COLO829 (cell line): Measurements from ENCODE around the gene INSIG2.

ENCODE experiments used
- DNase-seq: peaks from one replicate; pipeline ENCODE4 v3.0.0; 2012; ENCODE audit warnings: low spot score

The INSIG2 gene

DNA sequence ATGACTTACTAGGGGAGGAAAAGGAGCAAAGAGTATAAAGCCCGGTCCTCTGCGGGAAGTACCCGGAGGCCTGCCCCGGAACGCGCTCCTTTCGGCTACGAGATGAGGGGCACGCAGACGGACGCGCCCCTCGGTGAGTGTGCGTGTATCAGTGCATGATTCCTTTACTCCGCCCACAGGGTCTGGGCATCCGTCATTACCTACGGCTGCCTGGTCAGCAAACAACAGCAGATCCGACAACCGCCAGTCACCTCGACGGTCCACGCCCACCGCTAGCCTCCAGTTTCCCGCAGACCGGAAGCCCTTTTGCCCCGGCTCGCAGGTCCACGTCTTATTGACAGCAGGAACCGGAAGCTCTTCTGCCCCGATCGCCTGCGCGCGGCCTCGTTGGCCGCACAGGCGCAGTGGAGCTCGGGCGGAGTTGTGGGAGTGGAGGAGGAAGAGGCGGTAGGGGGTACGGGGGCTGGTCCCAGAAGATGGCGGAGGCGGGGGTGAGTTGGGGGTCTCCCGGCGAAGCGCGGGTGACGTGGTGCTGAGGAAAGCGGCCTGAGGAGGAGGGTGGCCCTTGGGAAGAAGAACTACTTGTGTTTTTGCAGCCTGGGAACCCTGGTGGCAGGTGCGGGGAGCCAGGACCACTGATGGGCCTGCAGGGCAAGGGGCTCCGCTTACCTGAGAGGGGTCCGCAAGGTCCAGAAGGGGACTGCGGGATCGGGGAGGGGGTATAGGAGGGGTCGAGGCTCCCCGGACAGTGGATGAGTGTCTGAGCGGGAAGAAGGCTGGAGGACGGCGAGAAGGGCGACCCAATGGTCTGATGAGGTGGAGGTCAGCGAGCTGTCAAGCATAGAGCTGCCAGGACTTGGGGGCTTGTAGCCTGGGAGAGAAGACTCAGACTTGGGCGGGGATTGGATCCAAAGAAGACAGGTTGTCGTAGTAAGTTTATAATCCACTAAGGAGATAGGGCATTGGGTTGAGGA is at the start of gene INSIG2:
Gene INSIG2 (plus strand): TSS at position 421 of the 974 bp plus-strand sequence. CDS start 8,086 bp downstream, outside the sequence.
- peak; percentile 94 for DNase-seq

DNA sequence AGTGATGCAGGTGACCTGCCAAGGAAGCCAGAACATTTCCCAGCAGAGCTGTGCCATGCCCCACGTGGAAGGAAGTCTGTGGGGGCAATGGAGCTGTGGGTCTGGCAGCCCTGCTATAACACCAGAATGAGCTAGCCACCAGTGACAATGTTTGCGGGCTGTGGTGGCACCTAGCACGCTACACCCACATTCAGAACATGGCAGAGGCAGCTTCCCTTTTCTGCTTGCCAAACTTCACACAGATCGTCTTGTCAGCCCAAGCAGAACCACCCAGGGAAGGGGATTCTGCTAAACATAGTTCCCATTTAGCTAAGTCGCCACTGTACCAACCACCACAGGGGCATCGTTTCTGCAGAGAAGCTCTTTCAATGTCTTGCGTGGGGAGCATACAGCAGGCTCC is 47.4 kb upstream of the INSIG2 start:
- no peak for DNase-seq

DNA sequence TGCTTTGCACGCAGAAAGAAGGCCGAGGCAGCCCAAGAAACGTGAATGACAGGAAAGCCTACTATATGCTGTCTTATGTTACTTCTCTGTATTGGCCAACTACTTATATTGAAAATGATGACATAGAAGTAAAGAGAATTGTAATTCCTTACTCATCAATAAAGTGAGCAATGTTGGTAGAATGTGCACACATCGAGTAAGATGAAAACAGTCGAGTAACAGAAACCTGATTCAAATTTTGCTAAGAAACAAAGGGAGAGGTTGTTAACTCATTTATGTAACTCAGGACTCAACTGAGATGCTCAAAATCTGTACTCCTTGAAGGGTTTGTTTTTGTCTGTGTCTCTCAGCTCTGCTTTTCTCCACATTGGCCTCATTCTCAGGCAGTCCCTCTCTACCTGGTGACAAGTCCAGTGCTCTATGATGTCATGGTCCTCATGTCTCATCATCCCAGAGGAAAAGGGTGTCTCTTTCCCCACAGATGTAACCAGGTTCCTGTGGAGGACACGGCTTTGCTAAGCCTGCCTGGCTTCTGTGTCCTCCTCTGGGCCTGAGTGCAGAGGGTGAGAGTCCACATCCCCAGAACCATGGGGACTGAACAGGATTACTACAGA is 44.1 kb upstream of the INSIG2 start:
- no peak for DNase-seq

DNA sequence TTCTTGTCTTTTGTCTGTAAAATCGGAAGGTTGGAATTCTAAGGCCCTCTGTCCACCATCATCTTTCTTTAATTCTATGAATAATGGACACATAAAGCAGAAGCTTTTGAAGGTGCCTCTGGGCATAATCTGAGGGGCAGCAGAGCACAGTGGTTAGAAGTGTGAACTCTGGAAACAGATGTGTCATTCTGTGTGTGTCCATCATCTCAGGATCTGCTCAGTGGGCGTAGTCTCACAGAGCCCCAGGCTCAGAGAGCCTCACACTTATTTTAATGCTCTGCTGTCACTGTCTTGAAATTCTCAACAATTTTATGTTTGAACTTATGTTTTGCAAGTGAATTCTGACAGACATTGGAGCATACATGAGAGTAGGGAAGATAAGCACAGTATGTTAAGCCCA is 43.4 kb upstream of the INSIG2 start:
- no peak for DNase-seq

DNA sequence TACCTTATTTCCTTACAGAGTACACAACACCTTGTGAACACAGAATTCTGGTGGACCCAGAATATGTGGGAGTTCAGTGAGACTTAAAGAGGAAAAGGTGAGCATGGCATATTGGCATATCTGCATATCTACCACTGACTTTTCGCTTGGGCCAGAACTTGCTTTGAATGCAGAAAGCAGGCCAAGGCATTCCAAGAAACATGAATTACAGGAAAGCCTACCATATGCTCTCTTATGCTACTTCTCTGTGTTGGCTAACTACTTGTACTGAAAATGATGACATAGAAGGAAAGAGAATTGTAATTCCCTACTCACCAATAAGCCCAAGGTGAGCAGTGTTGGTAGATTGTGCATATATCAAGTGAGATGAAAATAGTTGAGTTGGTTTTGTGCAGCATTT is 43.0 kb upstream of the INSIG2 start:
- no peak for DNase-seq

DNA sequence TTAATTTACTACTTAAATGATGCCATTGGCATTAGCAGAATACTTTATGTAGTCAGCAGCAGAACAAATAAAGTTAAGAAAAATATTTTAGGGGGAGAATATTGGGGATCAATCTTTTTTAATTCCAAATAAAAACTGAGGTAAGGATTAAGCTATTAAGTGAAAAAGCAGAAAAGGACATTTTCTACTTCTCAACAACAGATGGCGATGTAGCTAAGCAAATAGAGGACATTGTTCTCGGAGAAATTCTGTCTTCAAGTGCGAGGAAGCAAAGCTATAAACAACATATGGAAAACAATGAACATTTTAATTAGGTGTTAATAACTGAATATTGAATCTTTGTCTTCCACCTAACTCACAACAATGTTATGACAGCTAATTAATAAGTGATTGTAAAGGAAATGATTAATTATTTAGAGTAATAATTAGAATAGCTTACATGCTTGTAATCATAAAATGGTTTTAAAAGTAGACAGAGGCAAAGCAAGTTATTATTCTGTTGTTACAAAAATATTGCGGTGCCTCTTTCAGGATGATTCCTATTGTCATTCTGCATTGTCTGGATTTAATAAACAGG is 41.5 kb upstream of the INSIG2 start:
- DNase-seq = peak; percentile 56

DNA sequence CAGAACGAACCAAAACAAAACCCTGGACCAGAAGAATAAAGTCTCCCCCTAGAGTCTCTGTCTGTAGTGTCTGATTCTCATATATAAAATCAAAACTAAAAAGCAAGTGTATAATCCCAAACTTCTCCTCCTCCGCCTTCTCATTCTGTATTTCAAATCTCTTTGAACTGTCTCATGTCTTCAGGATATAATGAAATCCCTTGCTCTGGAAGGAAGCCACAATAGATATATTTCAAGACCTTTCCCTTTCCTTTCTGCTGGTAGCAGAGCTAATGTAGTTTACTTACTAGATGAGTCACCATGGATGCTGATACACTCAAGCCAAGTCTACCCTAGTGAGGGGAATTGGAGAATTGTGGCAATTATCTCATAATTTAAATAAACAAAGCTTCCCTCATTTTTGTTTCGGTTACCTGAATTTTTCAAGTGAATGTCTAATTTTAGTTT is 40.9 kb upstream of the INSIG2 start:
- peak; percentile 31 for DNase-seq

DNA sequence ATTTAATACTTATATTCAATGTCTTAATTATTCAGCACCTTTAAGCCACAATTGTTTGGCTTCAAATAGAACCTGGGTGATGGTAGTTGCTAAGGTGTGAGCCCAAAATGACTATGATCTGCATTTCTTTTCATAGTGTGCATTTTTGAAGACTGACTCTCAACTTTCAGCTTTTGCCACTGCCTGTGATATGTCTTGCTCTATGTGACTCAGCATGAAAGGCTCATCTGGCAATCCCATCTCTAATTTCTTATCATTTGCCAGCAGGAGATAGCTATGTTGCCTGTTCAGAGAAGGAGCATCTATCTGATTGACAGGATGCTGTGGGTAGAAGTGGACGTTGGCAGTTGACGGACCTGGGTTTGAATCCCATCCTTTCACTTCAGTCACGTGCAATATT is 39.9 kb upstream of the INSIG2 start:
- no peak for DNase-seq

DNA sequence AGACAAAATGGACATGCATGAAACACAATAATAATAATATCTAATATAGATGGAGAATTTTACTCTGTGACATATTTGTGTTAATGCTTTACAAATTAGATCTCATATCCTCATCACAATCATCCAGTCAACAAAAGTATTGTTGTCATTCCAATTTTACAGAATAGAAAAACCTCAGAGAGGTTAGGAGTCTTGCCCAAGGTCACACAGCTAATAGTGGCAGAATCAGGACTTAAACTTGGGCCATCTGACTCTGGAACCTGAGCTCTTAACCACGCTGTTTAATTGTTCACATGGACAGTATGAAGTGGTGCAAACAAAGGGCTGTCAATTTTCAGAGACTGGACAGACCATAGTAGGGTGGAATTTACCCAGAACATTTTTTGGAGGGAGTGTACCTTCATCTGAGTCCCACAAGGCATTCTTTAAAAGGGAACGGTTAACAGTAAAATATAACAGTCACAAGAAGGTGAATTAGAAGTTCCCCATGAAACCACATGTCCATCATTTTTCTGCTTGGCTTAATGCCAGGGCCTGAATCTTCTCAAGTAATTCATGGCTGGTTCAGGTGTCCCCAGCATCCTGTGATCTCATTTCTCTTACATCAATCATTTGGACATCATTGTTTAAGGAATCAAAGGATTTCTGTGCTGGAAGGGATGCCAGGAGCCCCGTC is 39.0 kb upstream of the INSIG2 start:
- no peak for DNase-seq

DNA sequence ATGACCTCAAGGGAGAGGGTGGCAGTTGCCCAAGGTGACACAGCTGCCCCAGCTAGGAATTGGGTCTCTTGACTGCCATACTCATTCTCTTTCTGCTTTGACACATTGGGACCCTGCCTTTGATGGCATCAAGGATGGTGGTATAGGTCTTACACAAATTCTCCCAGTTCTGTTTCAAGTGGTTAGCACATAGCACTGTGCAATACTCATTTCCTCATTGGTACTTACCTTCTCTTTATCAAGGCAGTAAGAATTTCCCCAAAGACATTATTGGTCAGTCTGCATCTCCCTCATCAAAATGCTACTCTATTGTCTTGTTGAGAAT is 38.5 kb upstream of the INSIG2 start:
- DNase-seq = no peak

DNA sequence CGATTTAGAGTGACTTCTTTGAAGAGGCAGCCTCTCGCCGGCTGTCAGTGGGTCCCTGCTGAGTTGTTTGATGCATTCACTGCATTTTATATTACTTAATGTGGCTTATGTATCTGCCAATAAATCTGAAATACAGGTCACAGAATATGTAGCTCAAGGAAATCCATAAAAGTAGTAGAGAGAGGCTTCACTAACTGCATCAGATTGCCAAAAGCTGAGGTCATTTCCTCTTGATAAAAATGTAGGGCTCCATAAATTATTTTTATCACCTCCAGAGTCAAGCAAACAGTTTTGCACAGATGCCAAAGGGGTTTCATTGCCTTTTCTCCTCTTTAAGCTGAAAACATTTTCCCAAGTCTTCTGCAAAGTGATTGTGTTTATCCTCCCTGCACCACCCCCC is 37.9 kb upstream of the INSIG2 start:
- no peak for DNase-seq

DNA sequence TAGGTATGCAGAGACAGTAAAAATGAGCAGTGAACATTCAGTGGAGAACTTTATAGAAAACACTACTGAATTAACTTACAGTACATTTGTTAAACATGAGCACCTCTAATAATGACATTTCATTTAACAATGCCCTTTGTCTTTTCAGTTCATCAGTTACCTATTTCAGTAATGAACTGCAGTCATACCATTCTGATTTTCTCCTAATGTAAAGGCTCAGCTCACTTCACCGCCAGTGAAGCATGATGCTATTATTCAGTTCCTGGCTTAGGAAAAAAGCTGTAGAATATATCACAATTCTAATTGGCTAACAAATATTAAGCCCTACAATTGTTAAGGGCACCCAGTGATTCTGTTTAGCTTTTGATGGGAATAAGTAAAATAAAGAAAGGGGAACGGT is 37.3 kb upstream of the INSIG2 start:
- DNase-seq = no peak

DNA sequence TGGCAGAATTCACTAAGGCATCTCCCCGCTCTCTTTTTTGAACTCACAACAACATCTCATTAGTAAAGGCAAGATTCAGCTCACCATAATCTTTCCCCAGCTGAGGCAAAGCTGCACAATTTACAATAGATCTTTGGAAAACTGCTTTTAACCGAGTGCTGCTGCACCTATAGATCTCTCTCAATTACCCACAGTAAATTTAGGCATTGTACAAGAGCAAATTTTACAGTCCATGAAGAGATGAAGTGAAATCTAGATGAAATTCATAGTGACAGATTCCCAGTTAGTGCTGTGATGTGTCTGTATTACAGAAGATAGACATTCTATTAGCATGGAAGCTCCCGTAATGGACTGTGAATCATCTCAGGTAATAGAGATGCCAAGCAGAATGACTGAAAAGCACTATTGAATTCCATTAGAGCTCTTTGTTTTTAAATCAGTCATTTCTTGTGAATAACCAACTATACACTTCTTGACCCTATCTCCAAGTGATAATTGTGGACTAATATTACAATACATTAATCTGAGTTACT is 36.4 kb upstream of the INSIG2 start:
- DNase-seq = no peak

DNA sequence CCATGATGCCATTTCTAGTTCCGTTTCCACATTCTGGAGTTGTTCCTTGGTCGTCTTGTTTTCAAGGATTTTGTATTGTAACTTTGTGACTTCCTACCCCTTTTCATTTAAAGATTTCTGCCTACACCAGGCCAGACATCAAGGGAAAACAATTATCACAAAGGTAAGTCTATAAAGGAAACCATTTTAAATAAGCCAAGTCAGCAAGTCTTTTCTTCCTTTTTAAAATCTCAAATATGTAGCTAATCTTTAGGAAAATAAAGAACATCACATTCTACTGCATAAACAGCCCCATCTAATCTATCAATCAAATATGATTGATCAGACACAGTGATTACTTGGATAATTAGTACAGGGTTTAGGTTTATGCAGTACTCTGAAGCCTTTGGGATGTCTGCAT is 35.8 kb upstream of the INSIG2 start:
- no peak for DNase-seq

DNA sequence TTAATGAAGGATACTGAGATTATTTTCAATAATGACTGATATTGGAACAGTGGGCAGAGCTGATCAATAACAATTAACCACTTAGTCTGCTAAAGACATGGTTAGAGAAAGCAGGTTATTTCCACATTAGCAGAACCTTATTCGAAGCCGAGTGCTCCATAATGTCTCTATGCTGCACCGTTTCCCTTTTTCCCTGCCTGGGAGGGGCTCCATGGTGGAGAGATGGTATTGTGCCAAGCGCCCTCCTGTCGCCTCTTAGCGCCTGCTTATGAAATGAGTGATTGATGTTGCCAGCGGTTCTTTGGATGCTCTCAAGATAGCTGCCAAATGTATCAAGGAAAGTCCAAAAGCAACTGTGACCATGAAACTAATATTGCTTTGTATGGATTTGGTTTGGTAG is 34.6 kb upstream of the INSIG2 start:
- DNase-seq = no peak

DNA sequence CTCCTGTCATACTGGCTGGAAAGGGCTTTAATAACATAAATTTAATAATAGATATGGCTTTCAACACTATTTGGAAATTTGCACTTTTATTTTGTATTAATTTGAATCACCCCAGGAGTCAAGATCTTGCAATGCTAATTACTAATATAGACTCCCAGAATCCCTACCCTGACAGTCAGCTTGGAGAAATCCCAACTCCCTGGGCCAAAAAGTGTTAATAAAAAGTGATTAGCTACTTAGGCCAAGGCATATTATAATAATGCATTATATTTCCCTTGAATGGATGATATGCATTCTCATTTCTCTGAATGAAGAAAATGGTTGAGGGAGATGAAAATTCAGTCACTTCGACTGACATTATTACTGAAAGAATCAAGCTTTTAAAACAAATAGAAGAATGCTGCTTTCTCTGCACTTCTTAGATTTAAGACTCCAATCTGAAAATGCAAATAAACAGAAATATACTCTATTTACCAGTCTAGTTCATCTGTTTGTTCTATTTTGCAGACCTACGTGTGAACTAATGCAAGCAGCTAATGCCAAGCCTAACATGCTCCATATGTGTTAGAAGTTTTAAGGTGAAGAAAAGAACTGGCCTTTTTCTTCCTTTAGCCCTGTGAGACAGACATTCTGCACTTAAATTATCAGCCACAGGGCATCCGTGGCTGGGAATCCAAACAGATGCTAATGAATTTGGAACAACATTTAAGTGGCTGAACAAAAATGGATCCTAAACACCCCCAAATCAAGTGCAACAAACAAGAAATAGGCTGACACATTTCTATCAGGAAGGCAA is 33.9 kb upstream of the INSIG2 start:
- DNase-seq = no peak

DNA sequence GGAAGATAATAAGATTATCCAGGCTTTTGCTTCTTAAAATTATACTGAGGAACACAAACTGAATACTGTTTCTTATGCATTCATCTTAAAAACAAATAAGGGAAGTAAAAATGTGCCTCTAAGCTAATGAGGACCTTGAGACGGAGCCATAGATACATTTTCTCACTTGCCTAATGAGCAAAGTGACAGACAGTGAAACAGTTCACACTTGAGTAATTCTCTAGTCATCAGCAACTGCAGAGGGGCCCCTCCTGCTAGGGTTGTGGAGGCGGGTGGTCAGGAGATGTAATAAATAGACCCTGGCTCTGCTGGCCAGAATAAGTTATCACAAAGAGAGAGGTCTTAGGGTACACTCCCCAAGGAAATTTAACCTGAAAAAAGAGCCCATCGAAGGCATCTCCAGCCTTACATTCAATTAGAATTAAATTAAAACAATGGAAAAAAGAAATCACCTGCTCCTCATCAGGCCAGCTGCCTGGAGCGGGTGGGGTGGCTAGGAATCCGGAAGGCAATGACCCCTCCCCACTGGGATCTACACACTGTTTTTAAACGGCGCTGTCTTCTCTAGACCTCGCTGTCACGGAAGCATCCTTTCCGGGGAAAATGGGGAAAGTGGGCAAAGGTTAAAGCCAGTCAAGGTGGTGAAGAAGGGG is 32.6 kb upstream of the INSIG2 start:
- DNase-seq = no peak

DNA sequence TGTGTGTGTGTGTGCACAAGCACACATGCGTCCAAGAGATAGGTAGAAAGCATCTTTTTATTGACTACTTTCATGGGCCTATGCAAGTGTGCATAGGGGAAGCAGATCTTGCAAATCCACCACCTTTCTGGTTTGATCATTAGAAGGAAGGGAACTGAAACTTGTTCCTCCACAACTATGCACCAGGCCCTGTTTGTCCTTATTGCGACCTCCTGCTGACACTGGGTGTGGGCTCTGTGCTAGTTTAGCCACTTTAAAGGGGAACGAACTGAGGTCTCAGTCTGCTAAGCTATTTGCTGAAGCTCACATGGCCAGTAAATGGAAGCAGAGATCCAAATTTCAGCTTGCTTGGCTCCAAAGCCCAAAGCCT is 32.1 kb upstream of the INSIG2 start:
- DNase-seq = no peak

DNA sequence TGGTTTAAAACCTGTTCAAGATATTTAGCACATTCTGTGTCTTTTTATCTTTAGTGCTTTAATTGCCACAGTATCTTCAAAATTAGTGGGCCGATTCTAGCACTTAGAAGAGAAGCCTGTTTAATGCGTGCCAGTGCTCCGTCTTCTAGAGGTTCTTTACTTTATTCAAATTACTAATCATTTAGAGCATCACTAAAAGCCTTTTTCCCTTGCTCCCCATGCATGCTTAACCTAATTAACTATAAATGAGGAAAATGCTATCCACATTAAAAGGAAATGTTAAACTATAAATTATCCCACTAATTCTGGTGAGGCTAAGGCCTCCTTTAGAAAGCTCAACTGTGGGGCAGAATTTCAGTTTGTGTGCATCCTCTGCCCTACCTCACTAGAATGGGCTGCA is 31.5 kb upstream of the INSIG2 start:
- DNase-seq = no peak

DNA sequence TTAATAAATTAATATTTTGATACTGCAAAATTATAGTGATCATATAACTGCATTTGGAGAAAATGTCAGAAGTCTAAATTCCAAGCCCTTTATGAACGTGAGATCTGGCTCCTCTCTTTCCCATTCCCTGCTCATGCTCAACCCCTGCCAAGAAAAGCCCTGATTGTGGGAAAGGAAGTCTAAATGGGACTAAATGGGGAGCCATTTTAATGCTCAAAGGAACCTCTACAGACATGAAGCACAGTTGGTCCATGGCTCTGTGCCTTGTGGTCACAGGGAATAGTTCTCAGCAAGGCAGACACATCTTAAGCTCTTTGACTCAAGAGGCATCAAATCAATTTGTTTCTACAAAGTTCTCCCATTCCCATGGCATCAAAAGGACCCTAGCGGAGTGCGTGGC is 29.3 kb upstream of the INSIG2 start:
- no peak for DNase-seq

DNA sequence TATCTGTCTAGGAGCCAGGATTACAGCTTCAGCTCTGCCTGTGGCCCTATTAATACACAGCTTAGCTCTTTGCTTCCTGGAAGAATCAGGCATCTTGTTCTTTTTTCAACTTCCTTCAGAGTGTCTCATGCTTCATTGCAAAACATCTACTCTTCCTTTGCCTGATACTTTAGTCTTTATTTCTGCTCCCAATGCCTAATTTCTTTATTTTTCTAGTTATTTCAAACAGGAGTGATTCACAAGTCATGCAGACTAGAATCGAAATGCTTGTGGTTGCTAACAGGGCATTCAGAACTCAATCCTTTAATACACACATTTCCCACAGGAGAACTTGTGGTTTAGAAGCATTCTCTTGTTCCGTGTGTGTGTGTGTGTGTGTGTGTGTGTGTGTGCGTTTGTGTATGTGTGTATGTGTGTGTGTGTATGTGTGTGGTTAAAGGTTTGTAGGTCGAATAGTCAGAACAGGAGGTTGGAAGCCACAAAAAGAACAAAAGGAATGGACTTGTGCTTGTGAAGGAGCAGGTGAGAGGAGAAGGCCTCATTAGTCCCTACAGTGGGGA is 28.3 kb upstream of the INSIG2 start:
- peak; percentile 30 for DNase-seq
